SHP77 treated with DMSO at 0.1 percent for 48 hours (cell line): ENCODE measurements around the gene EXOC7.

ENCODE experiments used
- DNase-seq: peaks from one replicate; lab custom pipeline; 2025; lab: John Stamatoyannopoulos, UW

The EXOC7 gene

GRCh38 chr17:76138234-76138895 lies 34.8 kb upstream of the EXOC7 start:
- DNase-seq = no peak

GRCh38 chr17:76137351-76138233 lies 34.0 kb upstream of the EXOC7 start:
- no peak for DNase-seq

GRCh38 chr17:76137001-76137350 lies 33.4 kb upstream of the EXOC7 start:
- DNase-seq = no peak

GRCh38 chr17:76136276-76137000 lies 32.9 kb upstream of the EXOC7 start:
- DNase-seq = no peak

GRCh38 chr17:76135810-76136188 lies 32.2 kb upstream of the EXOC7 start:
- no peak for DNase-seq

- no peak for DNase-seq
Observed at GRCh38 chr17:76134911-76135809, 31.6 kb upstream of the EXOC7 start.

GRCh38 chr17:76132574-76133338 lies 29.2 kb upstream of the EXOC7 start:
- DNase-seq = no peak

GRCh38 chr17:76131692-76132573 lies 28.3 kb upstream of the EXOC7 start:
- no peak for DNase-seq

- DNase-seq = no peak
Observed at GRCh38 chr17:76131051-76131691, 27.6 kb upstream of the EXOC7 start.

GRCh38 chr17:76130473-76130872 lies 26.9 kb upstream of the EXOC7 start:
- DNase-seq = no peak

GRCh38 chr17:76125922-76126321 lies 22.3 kb upstream of the EXOC7 start:
- DNase-seq = no peak

GRCh38 chr17:76125391-76125675 lies 21.7 kb upstream of the EXOC7 start:
- no peak for DNase-seq

GRCh38 chr17:76124582-76125390 lies 21.2 kb upstream of the EXOC7 start:
- no peak for DNase-seq

- DNase-seq = no peak
Observed at GRCh38 chr17:76123749-76124581, 20.4 kb upstream of the EXOC7 start.

GRCh38 chr17:76123191-76123499 lies 19.6 kb upstream of the EXOC7 start:
- no peak for DNase-seq

GRCh38 chr17:76122431-76123190 lies 19.0 kb upstream of the EXOC7 start:
- no peak for DNase-seq

GRCh38 chr17:76121932-76122430 lies 18.4 kb upstream of the EXOC7 start:
- no peak for DNase-seq
